ENCODE data around the gene MACF1. TPM values are rescaled to one million over a fixed set of nuclear protein-coding genes. Genes with fewer than 3 reads are reported as not detected.

Gene MACF1
- total RNA-seq, 1 donor from 2014 or later = 296 TPM

- TF ChIP-seq CTCF (conservative IDR thresholded peaks at IDR 0.05; ENCODE audit: low read depth, low read length) = no peak
- DNase-seq (ENCODE audit: low read depth) = no peak
- no peak overlapping the region for H3K4me3 ChIP-seq (ENCODE audit: low read depth, low read length)
Observed at GRCh38 chr1:39528082-39528481, 323.6 kb downstream of the MACF1 start.

GRCh38 chr1:39529901-39530535 is 325.5 kb downstream of the MACF1 start:
- no peak for TF ChIP-seq CTCF (conservative IDR thresholded peaks at IDR 0.05; ENCODE audit: low read depth, low read length)
- no peak for DNase-seq (ENCODE audit: low read depth)
- H3K4me3 ChIP-seq (ENCODE audit: low read depth, low read length) = no peak overlapping the region

- TF ChIP-seq CTCF (conservative IDR thresholded peaks at IDR 0.05; ENCODE audit: low read depth, low read length) = no peak
- DNase-seq (ENCODE audit: low read depth) = no peak
- H3K4me3 ChIP-seq (ENCODE audit: low read depth, low read length) = no peak overlapping the region
Observed at GRCh38 chr1:39531526-39531925, 327.0 kb downstream of the MACF1 start.

- DNase-seq (ENCODE audit: low read depth) = no peak
- H3K4me3 ChIP-seq (ENCODE audit: low read depth, low read length) = no peak overlapping the region
- no peak for TF ChIP-seq CTCF (conservative IDR thresholded peaks at IDR 0.05; ENCODE audit: low read depth, low read length)
Observed at GRCh38 chr1:39533442-39533841, 328.9 kb downstream of the MACF1 start.

Other genes starting within 250 kb of the MACF1 start
- 33.4 and 48.3 TPM in 2 replicates for gene AKIRIN1, start 213.4 kb upstream of the MACF1 start, total RNA-seq
- 525 and 889 TPM in 2 replicates for gene NDUFS5, start 178.3 kb upstream of the MACF1 start, total RNA-seq

Measured in epithelial cell of proximal tubule (primary cell).